ENCODE results near the gene IGSF21.

IGSF21 gene

DNA sequence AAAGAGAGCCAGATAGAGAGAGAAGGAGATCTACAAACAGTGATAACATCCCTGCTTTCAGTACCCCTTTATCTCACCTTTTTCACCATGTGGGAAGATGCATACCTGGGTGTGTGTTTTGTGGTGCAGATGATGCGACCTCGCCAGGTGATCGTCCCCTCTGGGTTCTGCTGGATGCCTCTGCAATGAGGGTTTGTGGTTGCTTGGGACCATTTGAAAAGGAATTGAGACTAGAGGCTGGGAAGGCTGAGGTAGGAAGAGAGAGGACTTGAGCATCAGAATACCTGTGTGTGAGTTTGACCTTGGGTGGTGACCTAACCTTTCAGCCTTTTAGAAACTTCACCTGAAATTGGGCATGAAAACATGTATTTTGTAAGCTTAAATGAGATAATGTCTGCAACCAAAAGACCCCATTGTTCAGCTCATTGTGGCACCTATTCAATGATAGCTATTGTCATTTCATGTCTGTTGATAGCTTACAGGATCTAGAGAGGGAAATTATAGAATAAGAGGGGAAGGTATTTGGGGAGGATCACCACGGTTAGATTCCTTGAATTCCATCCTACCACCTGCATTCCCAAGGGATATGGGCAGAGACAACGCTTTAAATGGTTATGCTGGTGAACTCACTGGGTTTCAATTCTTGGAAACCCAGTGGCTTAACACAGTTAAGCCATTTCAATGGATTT lies 125.7 kb downstream of the IGSF21 start:
- no peak for DNase-seq (ENCODE audit: low read depth in 2 of 2)
- H3K4me3 ChIP-seq (replicated peaks in 1 of 2; ENCODE audit: low read depth in 2 of 2, low read length in 2 of 2): no peak overlapping the region
- TF ChIP-seq, protein P1, sequence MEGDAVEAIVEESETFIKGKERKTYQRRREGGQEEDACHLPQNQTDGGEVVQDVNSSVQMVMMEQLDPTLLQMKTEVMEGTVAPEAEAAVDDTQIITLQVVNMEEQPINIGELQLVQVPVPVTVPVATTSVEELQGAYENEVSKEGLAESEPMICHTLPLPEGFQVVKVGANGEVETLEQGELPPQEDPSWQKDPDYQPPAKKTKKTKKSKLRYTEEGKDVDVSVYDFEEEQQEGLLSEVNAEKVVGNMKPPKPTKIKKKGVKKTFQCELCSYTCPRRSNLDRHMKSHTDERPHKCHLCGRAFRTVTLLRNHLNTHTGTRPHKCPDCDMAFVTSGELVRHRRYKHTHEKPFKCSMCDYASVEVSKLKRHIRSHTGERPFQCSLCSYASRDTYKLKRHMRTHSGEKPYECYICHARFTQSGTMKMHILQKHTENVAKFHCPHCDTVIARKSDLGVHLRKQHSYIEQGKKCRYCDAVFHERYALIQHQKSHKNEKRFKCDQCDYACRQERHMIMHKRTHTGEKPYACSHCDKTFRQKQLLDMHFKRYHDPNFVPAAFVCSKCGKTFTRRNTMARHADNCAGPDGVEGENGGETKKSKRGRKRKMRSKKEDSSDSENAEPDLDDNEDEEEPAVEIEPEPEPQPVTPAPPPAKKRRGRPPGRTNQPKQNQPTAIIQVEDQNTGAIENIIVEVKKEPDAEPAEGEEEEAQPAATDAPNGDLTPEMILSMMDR (IDR thresholded peaks at IDR 0.05; ENCODE audit: low read depth, low read length): no peak

DNA sequence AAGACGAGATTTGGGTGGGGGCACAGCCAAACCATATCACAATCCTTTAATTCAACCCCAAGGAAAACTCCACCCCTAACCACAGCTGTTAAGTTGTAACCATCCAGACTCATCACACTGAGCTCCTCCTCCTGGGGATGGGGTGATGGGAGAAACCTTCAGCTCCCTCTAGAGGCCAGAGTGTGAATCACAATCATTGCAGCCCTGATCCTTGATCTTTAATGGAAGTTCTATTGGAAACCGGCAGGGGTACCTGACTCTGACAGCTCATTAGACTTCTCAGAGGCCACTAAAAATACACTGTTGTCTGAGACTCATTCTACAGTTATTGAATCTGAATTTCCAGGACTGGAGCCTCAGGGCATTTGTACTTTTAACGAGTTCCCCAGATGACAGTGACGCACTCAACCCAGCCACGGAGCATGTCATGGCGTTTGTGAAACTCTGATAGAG lies 127.2 kb downstream of the IGSF21 start:
- H3K4me3 ChIP-seq (replicated peaks in 1 of 2; ENCODE audit: low read depth in 2 of 2, low read length in 2 of 2): no peak overlapping the region
- peak; percentile 15 to 46 for DNase-seq (ENCODE audit: low read depth in 2 of 2)
- TF ChIP-seq, protein P1 (IDR thresholded peaks at IDR 0.05; ENCODE audit: low read depth, low read length): peak; percentile 39

DNA sequence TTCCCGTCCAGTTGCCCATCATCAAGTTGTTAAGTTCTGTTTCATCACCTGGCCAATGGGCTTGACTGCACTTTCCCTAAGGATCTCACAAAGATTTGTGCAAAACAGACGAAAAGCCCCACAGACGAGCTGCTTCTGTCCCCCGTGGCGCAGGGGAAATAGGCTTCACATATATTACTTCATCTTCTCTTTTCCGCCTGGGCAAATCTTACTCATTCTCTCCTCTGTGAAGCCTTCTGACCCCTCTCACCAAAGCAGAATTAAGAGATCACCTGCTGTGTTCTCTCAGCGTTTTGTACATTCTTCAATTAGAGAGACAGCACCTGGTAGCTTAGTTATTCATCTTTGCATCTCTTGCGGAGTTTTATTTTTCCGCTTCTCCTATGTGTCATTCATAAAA lies 129.8 kb downstream of the IGSF21 start:
- no peak overlapping the region for H3K4me3 ChIP-seq (replicated peaks in 1 of 2; ENCODE audit: low read depth in 2 of 2, low read length in 2 of 2)
- TF ChIP-seq, protein P1 (IDR thresholded peaks at IDR 0.05; ENCODE audit: low read depth, low read length): no peak
- DNase-seq (ENCODE audit: low read depth in 2 of 2): no peak

DNA sequence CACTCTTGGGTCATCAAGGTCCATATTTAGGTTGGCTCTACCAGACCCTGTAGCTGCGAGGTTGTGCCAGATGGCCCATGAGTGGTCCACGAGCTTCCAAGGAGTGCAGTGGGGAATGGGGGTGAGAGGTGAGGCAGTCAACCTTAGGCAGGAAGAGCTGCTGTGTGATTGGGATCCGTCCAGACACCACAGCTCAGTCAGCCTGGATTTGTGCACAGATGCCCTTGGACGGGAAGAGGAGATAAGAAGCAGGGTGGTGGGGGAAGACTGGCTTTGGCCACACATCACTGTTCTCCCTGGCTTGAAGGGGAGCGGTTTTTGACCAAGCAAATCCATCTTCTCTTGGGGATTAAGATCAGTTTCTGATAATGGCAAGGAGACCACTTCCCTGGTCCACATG lies 130.6 kb downstream of the IGSF21 start:
- DNase-seq (ENCODE audit: low read depth in 2 of 2): no peak
- TF ChIP-seq, protein P1 (IDR thresholded peaks at IDR 0.05; ENCODE audit: low read depth, low read length): no peak
- H3K4me3 ChIP-seq (replicated peaks in 1 of 2; ENCODE audit: low read depth in 2 of 2, low read length in 2 of 2): no peak overlapping the region

DNA sequence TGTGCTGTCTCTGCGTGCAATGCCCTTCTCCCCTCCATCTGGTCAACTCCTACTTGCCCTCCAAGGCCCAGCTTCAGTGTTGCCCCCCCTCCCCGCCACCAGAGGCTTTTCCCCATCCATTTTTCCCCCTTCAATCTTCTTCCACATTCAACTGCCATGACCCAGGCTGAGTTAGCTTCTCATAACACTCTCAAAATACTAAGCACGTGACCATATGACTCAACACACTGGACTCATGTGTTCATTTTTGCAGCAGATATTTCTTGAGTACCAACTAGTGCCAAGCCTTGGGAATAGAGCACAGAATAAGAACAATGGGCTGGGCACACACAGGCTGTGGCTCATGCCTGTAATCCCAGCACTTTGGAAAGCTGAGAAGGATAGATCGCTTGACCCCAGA lies 132.1 kb downstream of the IGSF21 start:
- TF ChIP-seq, protein P1 (IDR thresholded peaks at IDR 0.05; ENCODE audit: low read depth, low read length): no peak
- DNase-seq (ENCODE audit: low read depth in 2 of 2): no peak
- H3K4me3 ChIP-seq (replicated peaks in 1 of 2; ENCODE audit: low read depth in 2 of 2, low read length in 2 of 2): no peak overlapping the region

DNA sequence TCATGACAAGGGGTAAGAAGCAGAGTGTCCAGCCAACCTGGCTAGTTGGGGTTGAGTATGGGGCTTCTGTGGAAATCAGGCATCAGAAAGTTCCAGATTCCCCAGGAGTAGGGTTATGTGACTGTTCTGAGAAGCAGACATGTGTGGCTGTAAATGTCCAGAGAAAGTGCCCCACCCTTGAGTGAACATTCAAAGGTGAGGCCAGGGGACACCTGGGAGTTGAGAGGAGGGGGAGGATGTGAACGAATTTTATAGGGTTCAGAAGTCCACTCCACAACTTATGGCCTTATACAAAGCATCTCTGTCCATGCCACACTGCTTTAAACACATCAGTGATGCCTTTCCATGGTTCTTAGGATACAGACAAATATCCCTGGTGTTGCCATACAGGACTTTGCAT lies 133.3 kb downstream of the IGSF21 start:
- H3K4me3 ChIP-seq (replicated peaks in 1 of 2; ENCODE audit: low read depth in 2 of 2, low read length in 2 of 2): no peak overlapping the region
- TF ChIP-seq, protein P1 (IDR thresholded peaks at IDR 0.05; ENCODE audit: low read depth, low read length): no peak
- no peak for DNase-seq (ENCODE audit: low read depth in 2 of 2)

DNA sequence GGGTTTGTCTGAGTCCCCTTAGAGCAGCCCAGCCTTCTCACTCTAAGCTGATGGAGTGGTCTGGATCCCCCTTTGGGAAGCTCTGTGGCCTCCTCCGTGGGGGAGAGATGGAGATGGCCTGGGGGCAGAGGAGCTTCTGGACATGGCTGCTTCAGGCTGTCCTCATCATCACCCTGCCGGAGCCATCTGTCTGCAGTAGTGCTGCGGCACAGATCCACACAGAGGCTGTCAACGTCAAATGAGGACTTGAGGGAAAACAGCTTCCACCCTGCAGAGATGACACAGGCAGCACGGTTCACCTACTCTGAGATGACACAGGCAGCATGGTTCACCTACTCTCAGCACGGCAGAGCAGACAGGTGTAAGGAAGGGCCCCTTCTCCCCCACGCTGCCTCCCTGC lies 134.3 kb downstream of the IGSF21 start:
- no peak overlapping the region for H3K4me3 ChIP-seq (replicated peaks in 1 of 2; ENCODE audit: low read depth in 2 of 2, low read length in 2 of 2)
- TF ChIP-seq, protein P1 (IDR thresholded peaks at IDR 0.05; ENCODE audit: low read depth, low read length): no peak

More for the DNA sequence above, 134.3 kb downstream of the IGSF21 start:
- DNase-seq (ENCODE audit: low read depth in 2 of 2): no peak

Data from cardiac fibroblast (primary cell).